ENCODE measurements around the gene GREB1L.

- no peak for TF ChIP-seq CTCF (optimal IDR thresholded peaks at IDR 0.05 in 1 of 3, IDR thresholded peaks at IDR 0.05 in 1 of 3, conservative IDR thresholded peaks at IDR 0.05 in 1 of 3; ENCODE audit: extremely low read depth in 1 of 3, insufficient read depth in 2 of 3, low read length in 3 of 3)
- TF ChIP-seq EZH2 (IDR thresholded peaks at IDR 0.05; ENCODE audit: low read length), result no peak
These were observed 38.9 kb upstream of the GREB1L start for GRCh38 chr18:21203126-21203525.

Data from keratinocyte (primary cell).